Esophagus muscularis mucosa (tissue), 3 donors: Measurements from ENCODE around the gene IL11RA.

Source experiments
- POLR2AphosphoS5 ChIP-seq, 2 donors: sonication (generic); formaldehyde crosslinking; IDR thresholded peaks; one replicate each; pipeline ENCODE4 v1.6.1; 2017; ENCODE audit warnings: antibody characterized with exemption in 2 of 2
- TF ChIP-seq, protein P1 (sequence below), 3 experiments: fragments of 200-600 bp in 2 of 3; fragments of 450-650 bp in 1 of 3; sonication (generic) in 2 of 3; IDR thresholded peaks; one replicate each; pipeline ENCODE4 v1.5.1; 2017 to 2019; ENCODE audit warnings: antibody characterized with exemption in 3 of 3, mild to moderate bottlenecking in 2 of 3, moderate library complexity in 1 of 3

DNA sequence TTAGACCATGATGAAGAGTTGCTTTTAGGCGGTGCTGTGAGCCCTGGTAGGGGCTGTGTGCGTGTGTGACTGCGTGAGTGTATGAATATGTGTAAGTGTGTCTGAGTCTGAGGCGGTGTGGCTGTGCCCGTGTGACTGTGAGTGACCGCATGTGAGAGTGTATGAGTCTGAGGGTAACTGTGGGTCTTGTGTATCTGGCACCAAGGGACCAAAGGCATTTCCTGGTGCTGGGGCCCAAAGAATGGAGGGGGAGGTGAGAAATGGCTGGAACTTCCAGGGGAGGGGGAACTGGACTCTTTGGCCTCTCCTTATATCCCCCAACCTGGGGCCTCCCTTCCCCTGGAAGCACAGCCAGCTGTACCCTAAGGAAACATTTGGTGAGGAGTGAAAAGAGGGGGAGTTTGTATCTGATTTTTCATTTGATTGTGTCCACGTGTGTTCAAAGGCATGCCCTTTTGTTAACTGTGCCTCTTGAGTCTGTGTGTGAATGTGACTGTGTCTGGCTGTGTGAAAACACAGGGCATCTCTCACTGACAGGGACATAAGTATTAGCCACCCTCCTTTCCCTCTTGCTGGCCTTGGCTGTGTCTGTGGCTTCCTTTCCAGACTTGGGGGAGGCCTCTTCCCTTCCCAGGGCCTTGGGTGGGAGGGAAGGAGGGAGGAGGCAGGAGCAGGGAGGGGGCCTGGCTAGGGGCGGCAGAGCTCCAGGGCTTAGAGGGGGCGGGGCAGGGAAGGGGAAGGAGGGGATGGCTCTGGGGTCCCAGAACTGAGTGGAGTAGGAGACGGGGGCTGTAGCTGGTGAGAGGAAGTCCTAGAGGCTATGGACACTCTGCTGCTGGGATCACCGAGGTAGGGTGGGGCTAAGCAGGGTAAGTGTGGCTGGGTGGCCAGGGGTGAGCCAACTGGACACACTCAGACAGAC is 1.4 kb downstream of the IL11RA start:
- TF ChIP-seq, protein P1, sequence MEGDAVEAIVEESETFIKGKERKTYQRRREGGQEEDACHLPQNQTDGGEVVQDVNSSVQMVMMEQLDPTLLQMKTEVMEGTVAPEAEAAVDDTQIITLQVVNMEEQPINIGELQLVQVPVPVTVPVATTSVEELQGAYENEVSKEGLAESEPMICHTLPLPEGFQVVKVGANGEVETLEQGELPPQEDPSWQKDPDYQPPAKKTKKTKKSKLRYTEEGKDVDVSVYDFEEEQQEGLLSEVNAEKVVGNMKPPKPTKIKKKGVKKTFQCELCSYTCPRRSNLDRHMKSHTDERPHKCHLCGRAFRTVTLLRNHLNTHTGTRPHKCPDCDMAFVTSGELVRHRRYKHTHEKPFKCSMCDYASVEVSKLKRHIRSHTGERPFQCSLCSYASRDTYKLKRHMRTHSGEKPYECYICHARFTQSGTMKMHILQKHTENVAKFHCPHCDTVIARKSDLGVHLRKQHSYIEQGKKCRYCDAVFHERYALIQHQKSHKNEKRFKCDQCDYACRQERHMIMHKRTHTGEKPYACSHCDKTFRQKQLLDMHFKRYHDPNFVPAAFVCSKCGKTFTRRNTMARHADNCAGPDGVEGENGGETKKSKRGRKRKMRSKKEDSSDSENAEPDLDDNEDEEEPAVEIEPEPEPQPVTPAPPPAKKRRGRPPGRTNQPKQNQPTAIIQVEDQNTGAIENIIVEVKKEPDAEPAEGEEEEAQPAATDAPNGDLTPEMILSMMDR (IDR thresholded peaks at IDR 0.05) = no peak
- no peak for TF ChIP-seq POLR2AphosphoS5 (IDR thresholded peaks at IDR 0.05)
